Measurements from ENCODE around the gene TARBP1. TPM values are rescaled to one million over a fixed set of nuclear protein-coding genes. Genes with fewer than 3 reads are reported as not detected.

Gene TARBP1
- total and polyA plus RNA-seq, 2 of the 13 experiments (the other 11 are each of a cell fraction or from before 2014, with no cell fraction given), result 37.7 to 67.0 TPM

- in situ Hi-C loops (cut with HindIII; ENCODE audit: extremely low pct_ligation_motif_present, low pct_unique_long_range_greater_than_20kb) (no loop called here), intact Hi-C loops (cut with micrococcal nuclease; ENCODE audit: unreplicated experiment) (no loop called here)
- H3K9ac ChIP-seq (ENCODE audit: insufficient read depth, low read depth, low read length), result no peak overlapping the region
- DNase-seq (ENCODE audit: low spot score) (no peak), ATAC-seq (no peak), FAIRE-seq (no peak)
- no peak overlapping the region for H2AFZ ChIP-seq (ENCODE audit: low read length)
- no TSS peak for BruUV-seq (replicated peaks)
- no peaks in the 10 kb centered on the region for H4K20me1 ChIP-seq (ENCODE audit: insufficient read depth, low read length)
- H3K36me3 ChIP-seq (replicated peaks in 1 of 2; ENCODE audit: control insufficient read depth in 1 of 2, insufficient read depth in 2 of 2, low read length in 2 of 2), result peaks cover 5 to 55% of the 10 kb centered on the region in 2 experiments
- H3K4me2 ChIP-seq (ENCODE audit: low read depth, low read length), result no peak overlapping the region
- POLR2A ChIA-PET, result no interaction called here
- no peak overlapping the region for H3K27ac ChIP-seq (ENCODE audit: extremely low read length, insufficient read depth, low read length)
- CTCF ChIA-PET (ENCODE audit: low intra/inter-chr PET ratio, low total read pairs), result no interaction called here
- no peaks in the 10 kb centered on the region; a peak in 1 of 5 replicates for H3K27me3 ChIP-seq (ENCODE audit: control insufficient read depth in 1 of 2, insufficient read depth in 2 of 2, low read length in 2 of 2)
- H3K79me2 ChIP-seq (ENCODE audit: insufficient read depth, low read length), result no peaks in the 10 kb centered on the region
- H3K4me3 ChIP-seq (replicated peaks in 1 of 3; ENCODE audit: insufficient read depth in 1 of 3, low read depth in 2 of 3, low read length in 3 of 3), result no peak overlapping the region
- 97% methylated on average over 6 of the region's 11 CpGs for WGBS (ENCODE audit: low lambda C conversion rate)
- no peaks in the 10 kb centered on the region for H3K9me3 ChIP-seq (ENCODE audit: low read length)
- H3K4me1 ChIP-seq (ENCODE audit: insufficient read depth, low read length), result no peaks in the 10 kb centered on the region
- no peak for TF ChIP-seq TMF1 (CRISPR knock-in tag; IDR thresholded peaks at IDR 0.05; ENCODE audit: low read depth)
- no peak for TF ChIP-seq SP2 (CRISPR knock-in tag; IDR thresholded peaks at IDR 0.05)
- TF ChIP-seq ZNF580 (CRISPR knock-in tag; IDR thresholded peaks at IDR 0.05; ENCODE audit: borderline replicate concordance, low read depth), result no peak
- TF ChIP-seq, protein P1, sequence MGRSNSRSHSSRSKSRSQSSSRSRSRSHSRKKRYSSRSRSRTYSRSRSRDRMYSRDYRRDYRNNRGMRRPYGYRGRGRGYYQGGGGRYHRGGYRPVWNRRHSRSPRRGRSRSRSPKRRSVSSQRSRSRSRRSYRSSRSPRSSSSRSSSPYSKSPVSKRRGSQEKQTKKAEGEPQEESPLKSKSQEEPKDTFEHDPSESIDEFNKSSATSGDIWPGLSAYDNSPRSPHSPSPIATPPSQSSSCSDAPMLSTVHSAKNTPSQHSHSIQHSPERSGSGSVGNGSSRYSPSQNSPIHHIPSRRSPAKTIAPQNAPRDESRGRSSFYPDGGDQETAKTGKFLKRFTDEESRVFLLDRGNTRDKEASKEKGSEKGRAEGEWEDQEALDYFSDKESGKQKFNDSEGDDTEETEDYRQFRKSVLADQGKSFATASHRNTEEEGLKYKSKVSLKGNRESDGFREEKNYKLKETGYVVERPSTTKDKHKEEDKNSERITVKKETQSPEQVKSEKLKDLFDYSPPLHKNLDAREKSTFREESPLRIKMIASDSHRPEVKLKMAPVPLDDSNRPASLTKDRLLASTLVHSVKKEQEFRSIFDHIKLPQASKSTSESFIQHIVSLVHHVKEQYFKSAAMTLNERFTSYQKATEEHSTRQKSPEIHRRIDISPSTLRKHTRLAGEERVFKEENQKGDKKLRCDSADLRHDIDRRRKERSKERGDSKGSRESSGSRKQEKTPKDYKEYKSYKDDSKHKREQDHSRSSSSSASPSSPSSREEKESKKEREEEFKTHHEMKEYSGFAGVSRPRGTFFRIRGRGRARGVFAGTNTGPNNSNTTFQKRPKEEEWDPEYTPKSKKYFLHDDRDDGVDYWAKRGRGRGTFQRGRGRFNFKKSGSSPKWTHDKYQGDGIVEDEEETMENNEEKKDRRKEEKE (IDR thresholded peaks at IDR 0.05), result no peak
- TF ChIP-seq HES4 (CRISPR knock-in tag; IDR thresholded peaks at IDR 0.05; ENCODE audit: borderline replicate concordance), result no peak
- TF ChIP-seq, protein P2, sequence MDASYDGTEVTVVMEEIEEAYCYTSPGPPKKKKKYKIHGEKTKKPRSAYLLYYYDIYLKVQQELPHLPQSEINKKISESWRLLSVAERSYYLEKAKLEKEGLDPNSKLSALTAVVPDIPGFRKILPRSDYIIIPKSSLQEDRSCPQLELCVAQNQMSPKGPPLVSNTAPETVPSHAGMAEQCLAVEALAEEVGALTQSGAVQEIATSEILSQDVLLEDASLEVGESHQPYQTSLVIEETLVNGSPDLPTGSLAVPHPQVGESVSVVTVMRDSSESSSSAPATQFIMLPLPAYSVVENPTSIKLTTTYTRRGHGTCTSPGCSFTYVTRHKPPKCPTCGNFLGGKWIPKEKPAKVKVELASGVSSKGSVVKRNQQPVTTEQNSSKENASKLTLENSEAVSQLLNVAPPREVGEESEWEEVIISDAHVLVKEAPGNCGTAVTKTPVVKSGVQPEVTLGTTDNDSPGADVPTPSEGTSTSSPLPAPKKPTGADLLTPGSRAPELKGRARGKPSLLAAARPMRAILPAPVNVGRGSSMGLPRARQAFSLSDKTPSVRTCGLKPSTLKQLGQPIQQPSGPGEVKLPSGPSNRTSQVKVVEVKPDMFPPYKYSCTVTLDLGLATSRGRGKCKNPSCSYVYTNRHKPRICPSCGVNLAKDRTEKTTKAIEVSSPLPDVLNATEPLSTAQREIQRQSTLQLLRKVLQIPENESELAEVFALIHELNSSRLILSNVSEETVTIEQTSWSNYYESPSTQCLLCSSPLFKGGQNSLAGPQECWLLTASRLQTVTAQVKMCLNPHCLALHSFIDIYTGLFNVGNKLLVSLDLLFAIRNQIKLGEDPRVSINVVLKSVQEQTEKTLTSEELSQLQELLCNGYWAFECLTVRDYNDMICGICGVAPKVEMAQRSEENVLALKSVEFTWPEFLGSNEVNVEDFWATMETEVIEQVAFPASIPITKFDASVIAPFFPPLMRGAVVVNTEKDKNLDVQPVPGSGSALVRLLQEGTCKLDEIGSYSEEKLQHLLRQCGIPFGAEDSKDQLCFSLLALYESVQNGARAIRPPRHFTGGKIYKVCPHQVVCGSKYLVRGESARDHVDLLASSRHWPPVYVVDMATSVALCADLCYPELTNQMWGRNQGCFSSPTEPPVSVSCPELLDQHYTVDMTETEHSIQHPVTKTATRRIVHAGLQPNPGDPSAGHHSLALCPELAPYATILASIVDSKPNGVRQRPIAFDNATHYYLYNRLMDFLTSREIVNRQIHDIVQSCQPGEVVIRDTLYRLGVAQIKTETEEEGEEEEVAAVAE (CRISPR knock-in tag; IDR thresholded peaks at IDR 0.05; ENCODE audit: borderline replicate concordance), result no peak
- no peak for TF ChIP-seq NFYB (CRISPR knock-in tag; IDR thresholded peaks at IDR 0.05)
- TF ChIP-seq ZNF749 (CRISPR knock-in tag; IDR thresholded peaks at IDR 0.05; ENCODE audit: borderline replicate concordance), result no peak
- no peak for TF ChIP-seq ZNF431 (CRISPR knock-in tag; IDR thresholded peaks at IDR 0.05; ENCODE audit: borderline replicate concordance, low read depth)
- no peak for TF ChIP-seq ZNF446 (CRISPR knock-in tag; IDR thresholded peaks at IDR 0.05)
- no peak for TF ChIP-seq TOPORS (CRISPR knock-in tag; IDR thresholded peaks at IDR 0.05)
- no peak for TF ChIP-seq EED (CRISPR knock-in tag; IDR thresholded peaks at IDR 0.05)
- no peak for TF ChIP-seq ZNF333 (CRISPR knock-in tag; IDR thresholded peaks at IDR 0.05; ENCODE audit: borderline replicate concordance)
- TF ChIP-seq ZSCAN31 (CRISPR knock-in tag; IDR thresholded peaks at IDR 0.05; ENCODE audit: low read depth), result no peak
- no peak for TF ChIP-seq HNF1B (CRISPR knock-in tag; IDR thresholded peaks at IDR 0.05)
- no peak for TF ChIP-seq SRY (CRISPR knock-in tag; IDR thresholded peaks at IDR 0.05)
- TF ChIP-seq ZSCAN29 (CRISPR knock-in tag; conservative IDR thresholded peaks at IDR 0.05), result no peak
- no peak for TF ChIP-seq NBN (conservative IDR thresholded peaks at IDR 0.05)
Observed at GRCh38 chr1:234412830-234413229, 66.1 kb downstream of the TARBP1 start.
